Measurements from ENCODE around the gene COPE. TPM values are rescaled to one million over a fixed set of nuclear protein-coding genes. Genes with fewer than 3 reads are reported as not detected.

COPE gene
- total RNA-seq, 6 experiments from 2014 or later, result 67.4 to 240 (median 97.1) TPM

DNA sequence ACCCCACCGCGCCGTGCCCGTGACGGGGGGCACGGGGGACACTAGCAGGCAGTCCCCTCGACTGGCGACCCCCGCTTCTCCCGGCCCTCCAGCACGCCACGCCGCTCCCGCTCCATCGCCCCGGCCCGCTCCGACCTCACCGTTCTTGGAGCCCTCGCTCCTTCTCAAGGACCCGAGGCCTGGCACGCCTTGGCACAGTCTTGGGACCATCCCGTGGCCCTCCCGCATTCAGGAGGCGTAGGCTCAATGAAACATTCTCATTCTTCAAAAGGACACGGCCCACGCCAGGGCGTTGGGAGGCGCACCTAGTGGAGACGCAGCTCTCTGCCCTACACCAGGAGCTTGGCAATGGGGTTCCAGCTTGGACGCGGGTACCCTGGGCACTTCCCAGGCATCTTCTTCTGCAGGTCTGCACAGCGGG, 22.8 kb downstream of the COPE start:
- Histone ChIP-seq H3K27me3 (peaks cover 0 to 4% of the 10 kb centered on the region in 2 donors), H3K9me3 (no peaks in the 10 kb centered on the region), H3K27ac (no peak overlapping the region), H3K4me1 (no peaks in the 10 kb centered on the region), H3K4me3 (no peak overlapping the region), H3K36me3 (peaks cover 0 to 3% (median 0%) of the 10 kb centered on the region in 4 donors)
- DNase-seq (no peak), ATAC-seq (peak in 1 of 4 donors; percentile 10)
- 29% methylated on average over 6 of the region's 33 CpGs for WGBS (ENCODE audit: insufficient coverage, low coverage, low lambda C conversion rate, missing lambda C conversion rate)
- intact Hi-C loops (cut with DNase I), result no loop called here
- TF ChIP-seq, protein P1, sequence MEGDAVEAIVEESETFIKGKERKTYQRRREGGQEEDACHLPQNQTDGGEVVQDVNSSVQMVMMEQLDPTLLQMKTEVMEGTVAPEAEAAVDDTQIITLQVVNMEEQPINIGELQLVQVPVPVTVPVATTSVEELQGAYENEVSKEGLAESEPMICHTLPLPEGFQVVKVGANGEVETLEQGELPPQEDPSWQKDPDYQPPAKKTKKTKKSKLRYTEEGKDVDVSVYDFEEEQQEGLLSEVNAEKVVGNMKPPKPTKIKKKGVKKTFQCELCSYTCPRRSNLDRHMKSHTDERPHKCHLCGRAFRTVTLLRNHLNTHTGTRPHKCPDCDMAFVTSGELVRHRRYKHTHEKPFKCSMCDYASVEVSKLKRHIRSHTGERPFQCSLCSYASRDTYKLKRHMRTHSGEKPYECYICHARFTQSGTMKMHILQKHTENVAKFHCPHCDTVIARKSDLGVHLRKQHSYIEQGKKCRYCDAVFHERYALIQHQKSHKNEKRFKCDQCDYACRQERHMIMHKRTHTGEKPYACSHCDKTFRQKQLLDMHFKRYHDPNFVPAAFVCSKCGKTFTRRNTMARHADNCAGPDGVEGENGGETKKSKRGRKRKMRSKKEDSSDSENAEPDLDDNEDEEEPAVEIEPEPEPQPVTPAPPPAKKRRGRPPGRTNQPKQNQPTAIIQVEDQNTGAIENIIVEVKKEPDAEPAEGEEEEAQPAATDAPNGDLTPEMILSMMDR (IDR thresholded peaks at IDR 0.05), result no peak
- no peak for TF ChIP-seq POLR2A (IDR thresholded peaks at IDR 0.05)

DNA sequence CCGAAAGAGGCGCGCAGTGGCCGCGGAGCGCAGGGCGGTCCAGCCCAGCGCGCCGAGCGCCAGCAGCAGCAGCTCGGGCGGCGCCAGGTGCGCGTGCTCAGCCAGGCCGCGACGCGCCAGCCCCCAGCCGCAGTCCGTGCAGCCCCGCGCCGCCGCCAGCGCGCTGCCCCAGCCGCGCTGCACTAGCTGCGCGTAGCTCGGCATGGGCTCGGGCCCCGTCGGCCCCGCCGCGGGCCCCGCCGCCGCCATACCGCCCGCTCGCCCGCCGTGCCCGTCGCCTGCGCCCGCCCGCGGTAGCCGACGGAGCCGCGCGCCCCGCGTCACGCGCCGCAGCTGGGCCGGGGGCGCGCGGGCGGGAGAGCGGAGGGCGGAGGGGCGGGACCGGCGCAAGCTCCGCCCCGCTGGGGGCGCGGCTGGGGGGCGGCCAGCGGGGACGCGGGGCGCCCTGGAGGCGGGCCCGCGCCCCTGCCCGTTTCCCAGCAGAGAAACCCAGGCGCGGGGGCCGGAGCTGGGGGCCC, 23.3 kb downstream of the COPE start, which contains the start of gene CERS1:
Gene CERS1, minus strand, starts transcription at position 335 of the 518 bp plus-strand sequence. Its CDS starts 86 bp downstream, at position 249.
- Histone ChIP-seq H3K4me3 (peak within 1 kb of the TSS in 1 of 3 donors; percentile 24), H3K36me3 (peaks cover 0 to 3% (median 0%) of the 10 kb centered on the region in 4 donors), H3K27ac (no peak within 1 kb of the TSS), H3K4me1 (no peaks in the 10 kb centered on the region), H3K9me3 (no peaks in the 10 kb centered on the region), H3K27me3 (peaks cover 0 to 4% of the 10 kb centered on the region in 2 donors)
- DNase-seq (no peak), ATAC-seq (no peak)
- intact Hi-C loops (cut with DNase I), result no loop called here
- WGBS (ENCODE audit: insufficient coverage, low coverage, low lambda C conversion rate, missing lambda C conversion rate), result no CpG with 5 or more reads among the region's 89 CpGs
- TF ChIP-seq, protein P1 (IDR thresholded peaks at IDR 0.05), result no peak

DNA sequence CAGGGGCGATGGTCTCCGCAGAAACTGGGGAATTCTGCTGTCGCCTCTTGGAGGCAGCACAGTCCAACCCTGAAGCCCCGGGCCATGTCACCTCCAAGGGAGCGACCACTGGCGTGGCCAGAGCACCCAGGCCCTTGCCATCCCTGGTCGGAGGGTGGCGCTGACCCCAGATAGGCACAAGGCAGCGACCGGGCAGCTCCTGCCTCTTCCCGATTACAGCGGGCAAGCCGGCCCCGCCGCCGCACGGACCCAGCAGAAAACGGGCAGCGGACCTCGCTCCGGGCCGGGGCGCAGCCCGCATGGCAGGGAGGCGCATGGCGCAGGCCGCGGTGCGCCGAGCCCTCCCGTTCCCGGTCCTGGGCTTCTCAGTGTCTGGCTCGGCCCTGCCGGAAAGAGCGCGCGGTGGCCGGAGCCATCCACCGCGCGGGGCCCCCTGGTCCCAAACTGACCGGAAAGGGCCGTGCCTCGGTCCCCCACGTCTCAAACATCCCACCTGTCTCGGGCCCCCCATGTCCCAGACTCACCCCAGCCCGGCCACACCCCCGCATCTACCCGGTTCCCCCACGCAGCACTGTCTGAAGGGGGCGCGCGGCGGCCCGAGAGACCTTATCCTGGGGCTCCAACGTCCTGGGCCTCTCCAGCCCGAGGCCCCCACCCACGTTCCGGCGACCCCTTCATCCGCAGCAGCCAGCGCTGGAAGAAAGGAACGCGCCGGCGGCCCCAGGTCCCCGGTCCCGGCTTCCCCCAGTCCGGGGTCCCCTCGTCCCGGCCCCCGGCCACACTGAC, 24.0 kb downstream of the COPE start:
- intact Hi-C loops (cut with DNase I), result no loop called here
- Histone ChIP-seq H3K9me3 (no peaks in the 10 kb centered on the region), H3K27me3 (peaks cover 0 to 4% of the 10 kb centered on the region in 2 donors), H3K4me3 (peak overlapping the region in 1 of 3 donors; percentile 24), H3K4me1 (no peaks in the 10 kb centered on the region), H3K27ac (no peak overlapping the region), H3K36me3 (peaks cover 0 to 2% (median 0%) of the 10 kb centered on the region in 4 donors)
- DNase-seq (peak in 1 of 3 donors; percentile 60), ATAC-seq (peak; percentile 10 to 60 (median 47))
- TF ChIP-seq, protein P1 (IDR thresholded peaks at IDR 0.05), result peak; percentile 18 to 31 (median 20)
- TF ChIP-seq POLR2A (IDR thresholded peaks at IDR 0.05), result no peak
- 1% methylated on average over 12 of the region's 72 CpGs for whole genome bisulfite sequencing (ENCODE audit: insufficient coverage, low coverage, low lambda C conversion rate, missing lambda C conversion rate)

DNA sequence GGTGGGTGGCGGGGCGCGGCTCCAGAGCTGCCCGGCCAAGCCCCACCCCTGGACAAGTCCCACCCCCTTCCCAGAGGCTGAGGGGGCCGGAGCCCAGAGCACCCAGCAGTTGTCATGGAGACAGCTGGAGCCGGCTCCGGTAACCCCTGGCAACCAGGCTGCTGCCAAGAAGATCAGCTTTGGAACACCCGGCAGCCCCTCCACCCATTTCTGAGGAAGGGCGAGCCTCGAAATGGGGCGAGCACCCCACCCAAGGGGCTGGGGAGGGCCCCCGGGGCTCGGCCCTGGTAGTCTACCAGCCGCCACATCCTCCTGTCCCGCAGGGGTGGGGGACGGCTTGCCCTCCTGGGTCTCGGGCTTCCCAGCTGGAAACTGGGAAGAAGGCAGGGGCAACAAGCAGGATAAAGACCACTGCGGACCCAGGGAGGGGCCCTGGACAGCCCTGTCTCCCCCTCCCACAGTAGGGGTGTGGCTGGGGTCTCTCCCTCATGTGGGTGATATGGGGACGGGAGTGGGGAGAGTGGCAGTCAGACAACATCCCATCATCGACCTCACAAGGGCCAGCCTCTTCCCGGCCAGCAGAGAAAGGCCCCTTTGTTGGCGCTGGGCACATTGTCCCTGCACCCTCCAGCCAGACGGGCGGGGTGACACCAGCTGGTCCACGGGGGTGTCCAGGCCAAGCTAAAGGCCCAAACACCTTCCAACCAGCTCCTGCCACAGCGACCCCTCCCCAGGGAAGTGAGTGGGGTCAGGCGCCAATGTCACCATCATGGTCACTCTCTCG, 24.7 kb downstream of the COPE start:
- 3% methylated on average over 10 of the region's 28 CpGs for WGBS (ENCODE audit: insufficient coverage, low coverage, low lambda C conversion rate, missing lambda C conversion rate)
- DNase-seq (no peak), ATAC-seq (no peak)
- Histone ChIP-seq H3K9me3 (no peaks in the 10 kb centered on the region), H3K4me3 (no peak overlapping the region), H3K4me1 (no peaks in the 10 kb centered on the region), H3K27me3 (peaks cover 0 to 4% of the 10 kb centered on the region in 2 donors), H3K27ac (no peak overlapping the region), H3K36me3 (no peaks in the 10 kb centered on the region)
- intact Hi-C loops (cut with DNase I), result no loop called here
- TF ChIP-seq, protein P1 (IDR thresholded peaks at IDR 0.05), result no peak
- no peak for TF ChIP-seq POLR2A (IDR thresholded peaks at IDR 0.05)
